Ecto neural progenitor cell (in vitro differentiated cells): ENCODE results near the gene OSBPL8.

Experiments used
- DNase-seq: peaks from one replicate; pipeline ENCODE4 v3.0.0-alpha.2; 2018; ENCODE audit warnings: low spot score

OSBPL8 gene, protein sequence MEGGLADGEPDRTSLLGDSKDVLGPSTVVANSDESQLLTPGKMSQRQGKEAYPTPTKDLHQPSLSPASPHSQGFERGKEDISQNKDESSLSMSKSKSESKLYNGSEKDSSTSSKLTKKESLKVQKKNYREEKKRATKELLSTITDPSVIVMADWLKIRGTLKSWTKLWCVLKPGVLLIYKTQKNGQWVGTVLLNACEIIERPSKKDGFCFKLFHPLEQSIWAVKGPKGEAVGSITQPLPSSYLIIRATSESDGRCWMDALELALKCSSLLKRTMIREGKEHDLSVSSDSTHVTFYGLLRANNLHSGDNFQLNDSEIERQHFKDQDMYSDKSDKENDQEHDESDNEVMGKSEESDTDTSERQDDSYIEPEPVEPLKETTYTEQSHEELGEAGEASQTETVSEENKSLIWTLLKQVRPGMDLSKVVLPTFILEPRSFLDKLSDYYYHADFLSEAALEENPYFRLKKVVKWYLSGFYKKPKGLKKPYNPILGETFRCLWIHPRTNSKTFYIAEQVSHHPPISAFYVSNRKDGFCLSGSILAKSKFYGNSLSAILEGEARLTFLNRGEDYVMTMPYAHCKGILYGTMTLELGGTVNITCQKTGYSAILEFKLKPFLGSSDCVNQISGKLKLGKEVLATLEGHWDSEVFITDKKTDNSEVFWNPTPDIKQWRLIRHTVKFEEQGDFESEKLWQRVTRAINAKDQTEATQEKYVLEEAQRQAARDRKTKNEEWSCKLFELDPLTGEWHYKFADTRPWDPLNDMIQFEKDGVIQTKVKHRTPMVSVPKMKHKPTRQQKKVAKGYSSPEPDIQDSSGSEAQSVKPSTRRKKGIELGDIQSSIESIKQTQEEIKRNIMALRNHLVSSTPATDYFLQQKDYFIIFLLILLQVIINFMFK

DNA sequence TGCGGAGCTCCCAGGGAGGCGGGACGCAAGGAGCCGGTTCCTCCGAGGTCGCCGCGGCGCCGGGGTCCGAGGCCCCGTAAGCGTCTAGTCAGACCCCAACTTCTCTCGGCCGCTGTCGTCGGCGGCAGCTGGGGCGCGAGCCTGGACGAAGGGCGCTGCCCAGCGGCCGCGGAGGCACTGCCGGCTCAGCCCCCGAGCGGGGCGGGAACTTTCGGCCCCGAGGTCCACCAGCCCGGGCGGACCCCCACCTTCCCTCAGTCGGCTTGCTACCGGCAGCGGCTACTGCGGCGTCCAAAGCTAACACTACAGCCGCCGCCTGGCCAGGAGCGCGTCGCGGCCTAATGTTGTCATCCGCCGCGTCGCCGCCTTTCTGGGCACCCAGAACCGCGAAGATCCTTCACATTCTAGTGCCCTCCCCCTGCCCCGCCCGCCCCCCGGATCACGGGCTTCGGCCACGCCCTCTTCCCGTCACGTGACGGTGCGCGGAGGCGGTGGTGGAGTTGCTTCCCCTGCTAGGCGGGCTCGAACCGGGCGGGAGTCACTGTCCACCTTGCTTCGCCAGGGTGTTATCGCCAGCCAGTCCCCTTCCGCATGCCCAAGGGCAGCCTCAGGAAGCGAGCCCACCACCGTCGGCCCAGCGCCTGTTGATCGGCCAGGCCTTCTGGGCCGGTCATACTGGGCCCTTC lies at the start of gene OSBPL8:
Gene OSBPL8 (minus strand): TSS at position 372 of the 686 bp plus-strand sequence. CDS start 72,220 bp downstream, outside the sequence.
- DNase-seq = peak; percentile 100

DNA sequence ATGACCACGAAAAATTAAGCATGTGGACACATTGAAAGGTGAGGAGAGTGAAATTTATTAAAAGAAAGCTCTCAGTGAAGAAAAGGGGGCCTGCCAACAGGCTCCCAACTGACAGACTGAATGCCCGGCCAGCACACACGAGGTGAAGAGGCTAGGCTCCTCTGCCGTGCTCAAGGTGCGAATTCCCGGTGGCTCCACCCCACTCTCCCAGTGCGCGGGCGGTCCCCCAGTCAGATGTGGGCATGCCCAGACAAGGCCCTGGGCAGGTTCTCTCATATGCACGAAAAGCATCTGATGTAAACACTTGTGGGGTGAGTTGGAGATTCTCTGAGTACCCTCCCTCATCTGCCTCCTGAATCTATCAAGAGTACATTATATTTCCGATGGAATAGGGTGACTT lies 48.5 kb upstream of the OSBPL8 start:
- DNase-seq = no peak

DNA sequence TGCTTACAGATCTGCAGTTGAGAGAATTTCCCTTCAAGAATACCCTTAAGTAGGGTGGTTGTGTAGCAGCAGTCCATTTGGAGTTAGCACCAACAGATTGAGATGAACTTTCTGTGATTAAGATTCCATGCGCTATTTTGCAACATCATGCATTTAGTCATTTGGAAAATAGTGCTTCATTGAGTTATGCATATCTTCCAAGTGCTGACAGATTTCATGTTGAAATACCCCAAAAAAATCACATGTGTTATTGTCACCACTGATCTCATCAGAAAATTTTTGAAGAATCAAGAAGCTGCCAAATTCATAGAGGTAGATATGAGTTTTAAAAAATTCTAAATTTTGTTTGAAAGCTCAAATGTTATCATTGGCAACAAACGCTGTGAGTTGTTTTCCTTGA lies 35.5 kb upstream of the OSBPL8 start:
- no peak for DNase-seq

DNA sequence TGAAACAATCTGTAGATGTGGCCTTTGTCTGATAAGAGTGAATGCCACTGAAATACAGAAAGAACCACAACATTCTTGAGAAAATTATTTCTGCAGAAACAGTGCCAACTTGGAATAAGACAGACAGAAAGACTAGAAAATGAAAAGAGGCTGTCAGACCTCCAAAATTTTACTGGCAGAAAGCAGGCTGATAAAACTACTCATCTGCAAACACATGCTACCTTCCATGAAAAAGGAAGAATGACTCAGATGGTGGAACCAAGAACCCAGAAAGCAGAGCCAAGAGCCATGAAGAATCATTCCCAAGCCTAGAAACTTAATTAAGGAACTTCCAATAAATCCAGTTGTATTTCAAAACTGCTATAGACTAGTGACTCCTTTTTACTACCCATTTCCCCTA lies 31.9 kb upstream of the OSBPL8 start:
- DNase-seq = no peak

DNA sequence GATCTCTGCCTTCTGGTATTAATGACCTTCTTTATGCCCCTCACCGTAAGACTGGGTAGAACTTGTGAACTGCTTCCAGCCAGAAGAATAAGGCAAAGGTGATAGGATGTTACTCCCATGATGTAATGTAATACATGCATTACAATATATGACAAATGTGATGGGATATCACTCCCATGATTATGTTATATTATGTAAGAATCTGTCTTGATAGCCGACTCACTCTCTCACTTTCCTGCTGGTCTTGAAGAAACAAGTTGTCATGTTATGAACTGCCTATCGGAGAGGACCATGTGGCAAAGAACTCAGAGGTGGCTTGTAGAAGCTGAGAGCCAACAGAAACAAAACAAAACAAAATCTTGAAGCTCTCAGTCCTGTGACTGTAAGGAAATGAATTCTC lies 30.6 kb upstream of the OSBPL8 start:
- no peak for DNase-seq

DNA sequence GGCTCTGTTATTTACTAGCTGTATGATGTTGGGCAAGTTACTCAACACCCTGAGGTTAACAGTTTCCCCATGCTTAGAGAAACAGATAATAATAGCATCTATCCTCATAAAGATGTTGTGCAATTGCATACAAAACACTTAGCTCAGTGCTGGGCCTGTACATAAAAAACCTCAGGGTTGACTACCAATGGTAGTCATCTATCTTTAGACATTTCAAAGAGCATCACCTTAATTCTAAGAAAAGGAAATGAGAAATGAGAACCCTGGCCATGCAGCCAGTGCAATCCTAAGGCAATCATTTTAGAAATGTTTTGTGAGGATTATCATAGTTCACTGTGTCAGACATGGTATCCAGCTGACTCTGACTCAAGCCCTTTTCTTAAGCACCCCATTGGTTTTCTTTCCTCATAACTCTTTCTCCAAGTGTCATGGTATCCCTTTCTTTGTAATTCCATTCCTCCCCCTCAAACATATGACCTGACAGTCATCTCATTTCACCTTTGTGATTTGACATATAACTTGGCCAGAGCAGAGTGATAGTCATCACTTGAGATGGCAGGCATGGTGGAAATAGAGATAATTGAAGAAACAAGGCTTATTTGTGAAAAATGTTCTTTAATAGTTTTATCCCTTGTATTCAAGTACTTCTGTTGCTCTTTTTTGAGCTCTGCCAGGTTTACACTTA lies 29.5 kb upstream of the OSBPL8 start:
- DNase-seq = no peak

DNA sequence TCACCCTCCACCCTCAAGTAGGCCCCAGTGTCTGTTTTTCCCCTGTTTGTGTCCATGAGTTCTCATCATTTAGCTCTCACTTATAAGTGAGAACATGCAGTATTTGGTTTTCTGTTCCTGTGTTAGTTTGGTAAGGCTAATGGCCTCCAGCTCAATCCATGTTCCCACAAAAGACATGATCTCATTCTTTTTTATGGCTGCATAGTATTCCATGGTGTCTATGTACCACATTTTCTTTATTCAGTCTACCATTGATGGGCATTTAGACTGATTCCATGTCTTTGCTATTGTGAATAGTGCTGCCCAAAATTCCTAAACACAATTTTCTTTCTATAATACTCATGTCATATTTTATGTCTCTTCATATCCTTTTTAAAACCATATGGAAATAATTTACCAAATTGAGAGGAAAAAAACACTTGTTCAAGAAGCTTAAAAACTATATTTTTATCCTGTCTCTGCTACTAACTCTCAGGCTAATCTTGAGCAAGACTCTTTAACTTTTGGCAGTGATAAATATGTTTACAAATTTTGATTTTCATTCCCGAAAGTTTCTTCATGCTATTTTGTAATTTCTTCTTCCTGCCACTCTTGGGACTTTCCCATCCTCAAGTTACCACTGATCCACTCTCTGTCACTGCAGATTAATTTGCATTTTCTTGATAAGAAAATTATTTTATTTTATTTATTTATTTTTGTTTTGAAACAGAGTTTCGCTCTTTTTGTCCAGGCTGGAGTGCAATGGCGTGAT lies 28.0 kb upstream of the OSBPL8 start:
- no peak for DNase-seq

DNA sequence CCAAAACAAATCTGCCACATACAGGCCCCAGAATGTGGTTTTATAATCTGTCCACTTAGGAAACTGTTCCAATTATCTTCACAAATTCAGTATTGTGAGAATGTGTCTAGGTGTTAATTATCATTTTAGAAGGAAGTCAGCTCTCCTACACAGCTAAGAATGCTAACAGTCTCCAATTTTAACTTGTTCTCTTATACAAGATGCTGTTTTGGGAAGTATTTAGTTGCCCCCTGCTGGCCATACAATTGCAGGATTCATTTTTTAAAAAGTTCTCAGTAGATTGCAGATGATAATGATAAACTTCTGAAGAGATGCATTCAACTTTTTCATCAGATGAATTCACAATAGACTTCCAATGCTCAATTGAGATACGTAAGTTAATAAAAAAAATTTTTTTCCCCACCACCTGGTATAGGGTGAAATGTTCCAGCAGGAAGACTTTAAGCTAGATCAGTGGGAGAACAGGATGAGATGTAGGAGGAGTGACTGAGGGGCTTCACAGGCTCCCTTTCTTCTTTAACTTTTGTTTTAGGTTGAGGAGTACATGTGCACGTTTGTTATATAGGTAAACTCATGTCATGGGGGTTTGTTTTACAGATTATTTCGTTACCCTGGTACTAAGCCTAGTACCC lies 27.3 kb upstream of the OSBPL8 start:
- no peak for DNase-seq

DNA sequence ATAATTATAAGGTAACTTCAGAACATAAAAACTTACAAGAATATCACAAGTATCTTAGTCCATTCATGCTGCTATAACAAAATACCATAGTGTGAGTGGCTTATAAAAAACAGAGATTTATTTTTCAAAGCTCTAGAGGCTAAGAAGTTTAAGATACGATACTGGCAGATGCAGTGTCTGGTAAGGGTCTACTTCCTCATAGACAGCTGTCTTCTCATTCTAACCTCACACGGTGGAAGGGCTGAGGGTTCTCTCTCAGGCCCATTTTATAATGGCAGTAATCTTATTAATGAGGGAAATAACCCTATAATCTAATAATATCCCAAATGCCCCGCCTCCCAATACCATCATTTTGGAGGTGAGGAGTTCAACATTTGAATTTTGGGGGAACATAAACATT lies 23.7 kb upstream of the OSBPL8 start:
- DNase-seq = no peak

DNA sequence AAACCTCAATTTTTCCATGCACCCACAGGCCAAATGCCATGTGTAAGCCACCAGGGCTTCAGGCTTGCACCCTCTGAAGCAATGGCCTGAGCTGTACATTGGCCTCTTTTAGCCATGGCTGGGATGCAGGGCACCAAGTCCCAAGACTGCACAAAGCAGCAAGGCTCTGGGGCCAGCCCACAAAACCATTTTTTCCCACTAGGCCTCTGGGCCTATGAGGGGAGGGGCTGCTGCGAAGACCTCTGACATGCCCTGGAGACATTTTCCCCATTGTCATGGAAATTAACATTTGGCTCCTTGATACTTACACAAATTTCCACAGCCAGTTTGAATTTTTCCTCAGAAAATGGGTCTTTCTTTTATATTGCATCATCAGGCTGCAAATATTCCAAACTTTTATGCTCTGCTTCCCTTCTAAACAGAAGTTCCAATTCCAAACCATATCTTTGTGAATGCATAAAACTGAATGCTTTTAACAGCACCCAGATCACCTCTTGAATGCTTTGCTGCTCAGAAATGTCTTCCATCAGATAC lies 14.3 kb upstream of the OSBPL8 start:
- no peak for DNase-seq

DNA sequence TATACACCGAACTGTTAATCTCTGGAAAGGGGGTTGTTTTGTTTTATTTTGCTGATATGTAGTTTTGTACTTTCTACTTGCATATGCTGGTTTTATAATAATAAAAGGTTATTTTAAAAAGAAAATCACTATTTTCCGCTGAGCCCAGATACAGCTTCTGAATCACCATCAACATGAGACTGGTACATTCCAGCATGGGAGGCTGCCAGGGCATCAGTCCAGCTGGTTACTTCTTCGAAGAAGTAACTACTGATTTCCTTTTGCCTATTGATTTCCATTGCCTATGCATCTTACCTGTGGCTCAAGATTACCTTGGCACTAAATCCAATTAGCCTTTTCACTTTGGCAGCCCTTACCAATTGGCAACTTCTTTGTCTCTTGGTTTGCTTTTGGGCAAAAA lies 11.7 kb upstream of the OSBPL8 start:
- no peak for DNase-seq

DNA sequence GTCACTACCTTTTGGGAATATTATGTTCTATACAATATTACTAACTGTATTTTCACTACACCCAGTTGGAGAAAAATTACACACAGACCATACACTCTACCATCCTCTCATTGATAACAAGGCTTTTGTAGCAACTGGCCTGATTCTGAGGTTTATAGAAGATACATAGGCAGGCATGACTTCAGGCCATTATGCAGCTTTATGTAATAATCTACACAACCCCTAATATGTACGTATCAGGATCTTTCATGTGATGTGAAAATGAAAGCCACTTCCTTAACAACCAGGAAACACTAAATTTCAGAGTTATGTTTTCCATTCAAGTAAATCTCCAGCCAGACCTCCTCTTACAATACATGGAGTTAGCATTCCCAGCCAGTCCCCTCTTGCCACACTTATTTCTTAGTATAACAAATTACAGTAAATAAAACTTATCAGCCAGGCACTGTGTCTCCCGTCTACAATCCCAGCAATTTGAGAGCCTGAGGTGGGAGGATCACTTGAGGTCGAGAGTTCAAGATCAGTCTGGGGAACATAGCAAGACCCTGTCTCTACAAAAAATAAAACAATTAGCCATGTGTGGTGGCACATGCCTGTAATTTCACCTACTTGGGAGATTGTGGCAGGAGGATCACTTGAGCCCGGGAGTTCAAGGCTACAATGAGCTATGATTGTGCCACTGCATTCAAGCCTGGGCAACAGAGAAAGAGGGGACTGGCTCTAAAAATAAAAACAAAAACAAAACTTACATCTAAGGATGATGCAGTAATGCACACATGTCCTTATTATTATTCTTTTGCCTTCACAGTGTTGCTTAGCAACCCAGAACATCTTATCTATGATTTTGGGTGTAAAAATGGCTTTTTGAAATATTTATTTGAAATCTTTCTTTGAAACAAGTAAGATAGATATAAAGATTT lies 10.4 kb upstream of the OSBPL8 start:
- DNase-seq = no peak

DNA sequence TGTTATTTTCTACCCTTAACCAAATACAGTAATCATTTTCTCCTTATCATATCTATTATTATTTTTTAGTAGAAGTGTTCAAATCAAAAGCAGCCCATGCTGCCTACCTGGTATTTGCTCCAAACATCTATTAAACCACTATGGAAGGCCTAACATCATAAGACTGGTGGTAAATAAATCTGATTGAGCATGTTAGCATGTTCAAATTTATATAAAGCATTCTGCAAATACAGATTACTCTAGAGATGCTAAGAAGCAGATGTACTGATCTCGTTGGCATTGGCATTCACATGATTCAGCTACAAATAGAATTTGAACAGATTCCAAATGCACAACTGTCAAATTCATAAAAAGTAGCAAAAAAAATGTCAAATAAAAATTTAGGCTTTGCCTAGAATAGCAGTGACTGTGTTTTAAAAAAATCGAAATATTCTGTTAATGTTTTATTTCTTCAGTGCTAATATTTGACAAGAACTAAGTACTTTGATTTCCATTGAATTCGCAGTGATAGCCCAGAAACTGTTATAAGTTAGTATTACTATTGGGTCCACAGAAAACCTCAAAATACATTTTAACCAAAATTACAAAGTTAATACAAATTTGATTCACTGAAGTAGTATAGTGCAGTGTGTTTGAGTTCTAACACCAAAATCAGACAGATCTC lies 9.4 kb upstream of the OSBPL8 start:
- DNase-seq = no peak

DNA sequence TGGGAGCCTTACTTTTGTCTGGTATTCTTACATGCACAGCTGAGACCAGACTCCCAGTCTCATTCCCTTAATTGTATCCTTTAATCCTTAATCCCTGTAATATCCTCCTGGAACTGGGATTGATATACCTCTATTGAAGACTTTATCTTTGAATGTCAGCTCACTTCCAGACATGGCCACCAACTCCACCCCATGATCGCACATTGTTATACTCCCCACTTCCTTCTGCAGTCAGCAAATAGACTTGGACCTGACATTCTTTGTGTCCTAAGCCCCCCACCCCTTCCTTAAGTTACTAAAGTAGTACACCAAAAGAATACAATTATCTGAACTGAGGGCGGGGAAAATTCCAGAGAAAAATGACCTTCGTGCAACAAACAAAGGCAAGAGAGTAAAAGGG lies 8.6 kb upstream of the OSBPL8 start:
- no peak for DNase-seq

DNA sequence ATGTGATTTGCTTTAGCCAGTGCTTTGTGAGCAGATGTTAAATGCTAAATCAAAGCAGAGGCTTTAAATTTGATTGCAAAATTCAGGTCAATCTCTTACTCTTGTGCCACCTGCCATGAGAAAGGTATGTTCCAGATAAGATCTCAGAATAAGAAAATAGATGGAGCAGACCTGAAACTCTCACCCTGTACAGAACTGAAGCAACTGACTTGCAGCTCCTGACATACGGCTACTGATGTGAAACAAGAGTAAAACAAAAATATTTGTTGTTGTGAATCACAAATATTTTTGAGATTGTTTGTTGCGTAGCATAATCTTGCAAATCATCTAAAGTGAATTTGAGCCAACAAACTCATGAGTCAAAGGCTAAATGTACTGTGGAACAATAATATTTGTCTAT lies 3.5 kb upstream of the OSBPL8 start:
- DNase-seq = no peak

DNA sequence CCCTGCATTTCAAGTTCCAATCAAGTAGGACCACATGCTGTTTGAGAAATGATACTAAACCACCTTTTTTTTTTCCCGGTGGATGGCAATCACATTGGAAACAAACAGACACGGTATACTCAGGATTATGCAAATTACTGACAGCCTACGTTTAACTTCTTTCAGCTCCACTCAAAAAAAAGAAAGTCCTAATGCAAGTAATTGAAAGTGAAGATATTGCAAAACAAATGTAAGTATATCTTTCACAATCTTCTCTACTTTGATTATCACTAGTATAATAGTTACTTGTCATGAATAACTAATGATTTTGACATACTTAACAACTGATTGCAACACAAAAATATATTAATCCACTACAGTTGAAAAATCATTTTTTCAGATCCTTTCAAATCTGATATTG lies 2.6 kb upstream of the OSBPL8 start:
- no peak for DNase-seq

DNA sequence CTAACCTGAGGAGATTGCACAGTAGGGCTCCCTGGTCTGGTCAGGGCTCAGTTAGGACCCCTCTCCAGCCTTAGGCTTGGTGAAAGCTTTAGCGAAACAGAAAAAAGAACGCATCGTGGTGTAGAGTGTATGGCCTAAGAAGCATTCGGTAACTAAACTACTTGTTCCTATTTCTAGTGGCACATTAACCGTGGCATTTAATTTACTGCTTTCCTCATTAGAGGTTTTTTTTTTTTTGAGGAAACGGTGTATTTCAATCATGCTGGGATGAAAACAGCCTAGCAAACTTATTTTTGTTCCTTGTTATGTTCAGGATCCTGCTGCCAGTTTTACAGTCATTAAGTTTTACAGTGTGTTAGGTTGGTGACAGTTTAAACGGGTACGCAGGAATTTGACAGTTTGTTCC lies 518 bp upstream of the OSBPL8 start:
- no peak for DNase-seq

DNA sequence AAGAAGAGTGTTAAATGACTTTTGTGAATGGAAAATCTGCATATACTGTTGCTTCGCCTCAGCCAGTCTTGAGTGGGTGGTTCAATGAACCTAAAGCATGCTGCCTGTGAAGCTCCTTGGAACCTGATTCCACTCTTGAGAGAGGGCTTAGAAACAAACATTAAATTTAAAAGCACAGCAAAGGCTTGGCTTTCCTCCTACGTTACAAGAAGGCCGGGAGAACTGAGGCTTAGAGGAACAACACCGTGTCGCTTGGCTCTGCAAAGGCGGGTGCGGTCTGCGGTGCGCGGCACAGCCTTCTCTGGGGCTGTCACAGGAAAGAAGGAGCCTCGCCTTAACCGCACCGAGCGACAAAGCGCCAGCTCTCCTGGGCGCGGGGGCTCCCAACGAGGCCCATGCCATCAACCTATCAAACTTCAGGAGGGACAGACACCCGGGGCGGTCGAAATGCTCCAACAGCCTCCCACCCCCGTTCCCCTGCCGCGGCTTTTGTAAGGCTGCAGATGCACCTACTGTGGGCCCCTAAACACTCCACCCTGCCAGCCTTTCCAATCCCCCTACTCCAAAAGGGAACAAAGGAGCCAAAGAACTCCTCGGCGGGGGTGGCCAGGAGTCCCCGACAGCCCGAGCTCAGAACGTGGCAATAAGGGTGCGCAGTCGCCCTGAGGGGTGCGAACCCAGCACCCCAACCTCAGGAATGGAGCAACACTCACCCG lies 729 bp downstream of the OSBPL8 start:
- peak; percentile 76 for DNase-seq
